Measurements from ENCODE around the gene BRPF1.

BRPF1 gene

DNA sequence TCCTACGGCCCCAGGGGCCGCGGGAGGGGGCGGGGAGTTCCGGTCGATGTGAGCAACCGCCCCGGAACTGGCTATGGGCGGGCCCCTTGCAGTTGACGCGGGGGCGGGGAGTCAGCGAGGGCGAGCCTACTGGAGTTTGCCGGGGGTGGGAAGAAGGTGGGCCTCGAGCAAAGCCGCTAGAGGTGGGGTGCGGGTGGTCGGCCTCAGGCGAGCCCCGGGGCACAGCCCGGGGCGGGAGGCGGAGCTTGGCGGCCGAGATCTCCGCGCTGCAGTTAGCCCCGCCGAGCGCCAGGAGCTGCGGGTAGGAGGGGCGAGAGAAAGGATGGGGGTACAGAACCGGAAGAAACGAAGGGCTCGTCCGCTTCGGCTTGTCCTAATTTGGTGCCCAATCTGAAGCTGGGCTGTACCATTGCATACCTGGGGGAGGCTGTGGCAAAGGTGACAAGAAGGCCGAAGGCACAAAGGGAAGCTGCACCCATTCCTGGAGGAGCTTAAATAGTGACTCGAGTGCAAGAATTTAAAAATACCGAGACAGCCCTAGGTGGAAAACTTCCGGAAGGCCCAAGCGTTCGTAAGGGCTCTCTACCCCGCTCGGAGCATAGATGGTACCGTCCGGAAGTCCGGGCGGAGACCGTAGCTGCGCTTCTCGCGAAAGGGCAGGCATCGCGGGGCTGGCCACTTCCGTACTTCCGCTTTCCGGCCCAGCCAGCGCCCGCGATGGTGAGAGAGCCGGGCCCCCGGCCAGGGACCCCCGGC, 61.0 kb downstream of the BRPF1 start, which contains the start of the genes ARPC4 and TADA3:
ARPC4 (plus strand) TSS at position 678 of the 756 bp plus-strand sequence; CDS start at position 718, 40 bp downstream.
TADA3 (minus strand) TSS at position 69 of the 756 bp plus-strand sequence. CDS start 1,007 bp downstream, outside the sequence.
- peak; percentile 88 for DNase-seq

DNA sequence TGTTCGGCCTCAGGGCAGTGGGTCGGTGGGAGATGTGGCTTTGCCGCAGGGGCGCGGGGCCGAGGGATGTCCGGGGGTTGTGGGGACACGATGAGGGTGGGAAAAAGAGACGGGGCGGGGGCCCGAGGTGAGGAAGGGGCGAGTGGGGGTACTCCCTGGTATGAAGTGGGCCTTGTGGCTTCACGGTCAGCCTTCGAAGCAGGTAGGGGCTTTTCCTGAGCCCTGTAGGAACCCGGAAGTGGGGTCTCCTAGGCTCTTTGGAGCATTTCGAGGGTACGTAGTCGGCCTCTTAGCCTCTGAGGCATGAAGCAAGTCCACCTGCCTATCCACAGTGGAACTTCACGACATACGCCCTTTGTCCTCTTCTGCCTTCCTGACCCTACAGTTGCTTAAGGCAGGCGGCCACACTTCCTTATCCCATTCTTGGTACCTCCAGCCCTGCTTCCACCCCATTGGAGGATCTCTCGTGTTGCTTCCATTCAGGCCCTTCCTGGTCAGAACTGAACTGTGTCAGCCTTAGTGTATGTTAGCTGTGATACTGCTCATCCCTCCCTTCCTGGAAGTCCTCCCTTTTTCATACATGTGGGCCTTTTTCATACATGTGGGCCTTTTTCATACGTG, 61.7 kb downstream of the BRPF1 start:
- no peak for DNase-seq

DNA sequence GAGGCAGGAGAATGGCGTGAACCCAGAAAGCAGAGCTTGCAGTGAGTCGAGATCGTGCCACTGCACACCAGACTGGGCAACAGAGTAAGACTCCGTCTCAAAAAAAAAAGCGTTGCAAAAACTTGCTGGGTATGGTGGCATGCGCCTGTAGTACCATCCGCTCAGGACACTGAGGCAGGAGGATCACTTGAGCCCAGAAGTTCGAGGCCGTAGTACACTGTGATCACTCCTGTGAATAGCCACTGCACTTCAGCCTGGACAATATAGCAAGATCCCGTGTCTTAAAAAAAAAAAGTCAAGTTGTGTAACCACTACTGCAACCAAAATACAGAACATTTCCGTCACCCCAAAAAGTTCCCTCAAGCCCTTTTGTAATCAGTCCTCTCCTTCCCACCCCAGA, 62.9 kb downstream of the BRPF1 start:
- DNase-seq, result no peak

- DNase-seq, result no peak
Observed at GRCh38 chr3:9795207-9795606, 63.7 kb downstream of the BRPF1 start.

- DNase-seq, result no peak
Observed at GRCh38 chr3:9797196-9797945, 65.8 kb downstream of the BRPF1 start.
